ENCODE data around the gene RORC. TPM values are rescaled to one million over a fixed set of nuclear protein-coding genes. Genes with fewer than 3 reads are reported as not detected.

RORC gene
- total RNA-seq, 6 experiments from 2014 or later, result not detected

DNA sequence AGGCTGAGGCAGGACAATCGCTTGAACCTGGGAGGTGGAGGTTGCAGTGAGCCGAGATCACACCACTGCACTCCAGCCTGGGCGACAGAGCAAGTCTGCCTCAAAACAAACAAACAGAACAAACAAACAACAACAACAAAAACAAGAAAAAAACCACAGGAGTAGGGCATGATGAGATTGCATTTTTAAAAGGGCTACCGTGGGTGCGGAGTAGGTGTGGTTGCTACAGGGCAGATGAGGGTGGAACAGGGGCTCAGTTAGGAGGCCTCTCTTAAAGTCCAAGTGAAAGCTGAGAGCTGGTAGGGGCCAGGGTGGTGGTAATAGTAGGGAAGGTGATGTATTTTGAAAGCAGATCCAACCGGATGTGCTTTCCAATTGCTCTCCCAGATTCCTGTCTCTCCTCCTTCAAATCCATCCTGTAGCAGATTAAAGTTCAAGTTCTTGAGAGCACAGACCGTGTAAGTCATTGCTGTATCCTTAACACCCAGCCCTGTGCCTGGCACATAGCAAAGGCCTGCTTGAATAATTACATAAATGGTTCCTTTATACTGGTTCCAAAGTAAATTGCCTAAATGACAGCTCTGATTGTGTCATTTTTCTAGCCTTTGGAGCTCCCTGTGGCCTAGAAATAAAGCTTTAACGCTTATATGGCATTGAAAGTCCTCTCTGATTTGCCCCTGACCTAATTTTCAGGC, 22.2 kb downstream of the RORC start:
- Mint-ChIP-seq H3K27me3 (ENCODE audit: insufficient read depth) (peaks cover 58% of the 10 kb centered on the region), H3K4me3 (no peak overlapping the region), H3K36me3 (ENCODE audit: low read depth) (no peaks in the 10 kb centered on the region), H3K27ac (no peak overlapping the region), H3K9me3 (no peaks in the 10 kb centered on the region), H3K4me1 (ENCODE audit: low read depth) (no peaks in the 10 kb centered on the region; the same call in 1 of the 2 replicates)
- TF ChIP-seq CTCF (IDR thresholded peaks at IDR 0.05), result no peak
- DNase-seq, result no peak

DNA sequence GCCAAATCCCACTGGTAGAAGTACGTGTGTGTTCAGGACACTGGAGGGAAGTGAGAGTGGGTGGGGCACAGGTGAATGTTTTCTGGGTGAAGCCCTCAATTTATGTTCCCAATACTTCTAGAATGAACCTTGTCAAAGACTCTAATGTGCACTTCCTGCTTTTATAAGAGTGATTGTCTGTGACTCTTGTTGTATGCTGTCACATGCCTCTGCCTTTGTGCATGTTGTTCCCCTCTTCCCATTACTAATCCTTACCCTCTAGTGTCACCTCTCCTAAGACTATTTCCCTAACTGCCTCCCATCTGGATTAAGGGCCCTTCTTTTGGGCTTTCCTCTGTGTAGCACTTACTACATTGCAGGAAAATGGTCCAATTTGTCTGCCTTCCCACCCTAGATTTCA, 23.8 kb downstream of the RORC start:
- no peak for TF ChIP-seq CTCF (IDR thresholded peaks at IDR 0.05)
- DNase-seq, result no peak
- H3K4me1 Mint-ChIP-seq (ENCODE audit: low read depth), result no peaks in the 10 kb centered on the region; the same call in 1 of the 2 replicates
- H3K4me3 Mint-ChIP-seq, result no peak overlapping the region
- no peaks in the 10 kb centered on the region for H3K36me3 Mint-ChIP-seq (ENCODE audit: low read depth)
- H3K27me3 Mint-ChIP-seq (ENCODE audit: insufficient read depth), result peaks cover 65% of the 10 kb centered on the region
- H3K27ac Mint-ChIP-seq, result no peak overlapping the region
- H3K9me3 Mint-ChIP-seq, result no peaks in the 10 kb centered on the region

DNA sequence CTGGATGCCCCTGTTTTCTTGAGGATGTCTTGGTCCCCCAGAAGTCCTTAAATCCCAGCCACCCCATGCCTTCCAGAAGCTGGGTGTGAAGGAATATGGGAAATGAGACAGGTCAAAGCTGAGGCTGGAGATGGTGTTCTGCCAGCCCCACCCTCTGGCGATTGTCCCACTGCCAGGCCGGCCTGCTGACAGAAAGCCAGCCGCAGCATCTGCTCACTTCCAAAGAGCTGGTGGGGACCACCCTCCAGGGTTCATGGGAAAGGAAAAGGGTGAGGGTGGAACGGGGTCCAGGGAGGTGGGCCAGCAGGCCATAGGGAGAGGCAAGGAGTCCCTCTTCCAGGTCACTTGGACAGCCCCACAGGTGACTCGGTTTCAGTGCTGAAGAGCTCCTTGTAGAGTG, 24.5 kb downstream of the RORC start:
- peaks cover 64% of the 10 kb centered on the region for H3K27me3 Mint-ChIP-seq (ENCODE audit: insufficient read depth)
- no peak for TF ChIP-seq CTCF (IDR thresholded peaks at IDR 0.05)
- DNase-seq, result no peak
- H3K4me3 Mint-ChIP-seq, result no peak overlapping the region
- H3K9me3 Mint-ChIP-seq, result no peaks in the 10 kb centered on the region
- H3K36me3 Mint-ChIP-seq (ENCODE audit: low read depth), result no peaks in the 10 kb centered on the region
- no peaks in the 10 kb centered on the region; the same call in 1 of the 2 replicates for H3K4me1 Mint-ChIP-seq (ENCODE audit: low read depth)
- no peak overlapping the region for H3K27ac Mint-ChIP-seq

DNA sequence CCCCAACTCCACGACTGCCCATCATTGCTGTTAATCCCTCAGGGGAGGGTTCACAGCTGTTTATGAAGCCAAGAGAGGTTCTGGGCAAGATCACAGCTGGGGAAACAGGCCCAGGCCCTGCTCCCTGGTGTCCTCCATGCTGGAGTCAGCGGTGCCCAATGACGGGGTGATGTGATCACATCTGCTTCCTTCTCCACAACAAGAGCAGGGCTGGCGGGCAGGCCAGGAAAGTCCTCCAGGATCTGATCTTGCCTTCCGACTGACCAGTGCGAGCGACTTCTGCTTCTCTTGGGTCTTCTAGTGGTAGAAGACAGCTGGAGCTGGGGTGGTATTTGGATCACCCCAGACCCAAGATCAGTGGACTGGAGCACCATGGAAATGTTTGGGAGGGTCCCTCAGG, 25.4 kb downstream of the RORC start:
- DNase-seq, result no peak
- no peak overlapping the region for H3K27ac Mint-ChIP-seq
- no peak overlapping the region for H3K4me3 Mint-ChIP-seq
- no peak for TF ChIP-seq CTCF (IDR thresholded peaks at IDR 0.05)
- H3K9me3 Mint-ChIP-seq, result no peaks in the 10 kb centered on the region
- no peaks in the 10 kb centered on the region; the same call in 1 of the 2 replicates for H3K4me1 Mint-ChIP-seq (ENCODE audit: low read depth)
- no peaks in the 10 kb centered on the region for H3K36me3 Mint-ChIP-seq (ENCODE audit: low read depth)
- peaks cover 60% of the 10 kb centered on the region for H3K27me3 Mint-ChIP-seq (ENCODE audit: insufficient read depth)

GRCh38 chr1:151805066-151805820, 26.4 kb downstream of the RORC start, which contains the start of gene LINGO4:
Gene LINGO4, minus strand, starts transcription at chr1:151805419. Its CDS starts 2,715 bp downstream, at chr1:151802704.
- DNase-seq, result no peak
- H3K27ac Mint-ChIP-seq, result no peak within 1 kb of the TSS
- peaks cover 59% of the 10 kb centered on the region for H3K27me3 Mint-ChIP-seq (ENCODE audit: insufficient read depth)
- no peak within 1 kb of the TSS for H3K4me3 Mint-ChIP-seq
- TF ChIP-seq CTCF (IDR thresholded peaks at IDR 0.05), result no peak
- H3K36me3 Mint-ChIP-seq (ENCODE audit: low read depth), result no peaks in the 10 kb centered on the region
- no peaks in the 10 kb centered on the region for H3K4me1 Mint-ChIP-seq (ENCODE audit: low read depth)
- no peaks in the 10 kb centered on the region for H3K9me3 Mint-ChIP-seq
